ENCODE data around the gene POC1B.

- TF ChIP-seq ZBTB33 (IDR thresholded peaks at IDR 0.05) (no peak), REST (IDR thresholded peaks at IDR 0.05) (no peak), HNF4A (conservative IDR thresholded peaks at IDR 0.05) (no peak), JUND (IDR thresholded peaks at IDR 0.05) (no peak), TAF1 (conservative IDR thresholded peaks at IDR 0.05) (no peak)
- TF ChIP-seq, protein P1, sequence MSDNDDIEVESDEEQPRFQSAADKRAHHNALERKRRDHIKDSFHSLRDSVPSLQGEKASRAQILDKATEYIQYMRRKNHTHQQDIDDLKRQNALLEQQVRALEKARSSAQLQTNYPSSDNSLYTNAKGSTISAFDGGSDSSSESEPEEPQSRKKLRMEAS (IDR thresholded peaks at IDR 0.05), result no peak
- TF ChIP-seq, protein P2, sequence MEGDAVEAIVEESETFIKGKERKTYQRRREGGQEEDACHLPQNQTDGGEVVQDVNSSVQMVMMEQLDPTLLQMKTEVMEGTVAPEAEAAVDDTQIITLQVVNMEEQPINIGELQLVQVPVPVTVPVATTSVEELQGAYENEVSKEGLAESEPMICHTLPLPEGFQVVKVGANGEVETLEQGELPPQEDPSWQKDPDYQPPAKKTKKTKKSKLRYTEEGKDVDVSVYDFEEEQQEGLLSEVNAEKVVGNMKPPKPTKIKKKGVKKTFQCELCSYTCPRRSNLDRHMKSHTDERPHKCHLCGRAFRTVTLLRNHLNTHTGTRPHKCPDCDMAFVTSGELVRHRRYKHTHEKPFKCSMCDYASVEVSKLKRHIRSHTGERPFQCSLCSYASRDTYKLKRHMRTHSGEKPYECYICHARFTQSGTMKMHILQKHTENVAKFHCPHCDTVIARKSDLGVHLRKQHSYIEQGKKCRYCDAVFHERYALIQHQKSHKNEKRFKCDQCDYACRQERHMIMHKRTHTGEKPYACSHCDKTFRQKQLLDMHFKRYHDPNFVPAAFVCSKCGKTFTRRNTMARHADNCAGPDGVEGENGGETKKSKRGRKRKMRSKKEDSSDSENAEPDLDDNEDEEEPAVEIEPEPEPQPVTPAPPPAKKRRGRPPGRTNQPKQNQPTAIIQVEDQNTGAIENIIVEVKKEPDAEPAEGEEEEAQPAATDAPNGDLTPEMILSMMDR (IDR thresholded peaks at IDR 0.05; ENCODE audit: low read depth, low read length, missing input control), result no peak
- TF ChIP-seq, protein P3, sequence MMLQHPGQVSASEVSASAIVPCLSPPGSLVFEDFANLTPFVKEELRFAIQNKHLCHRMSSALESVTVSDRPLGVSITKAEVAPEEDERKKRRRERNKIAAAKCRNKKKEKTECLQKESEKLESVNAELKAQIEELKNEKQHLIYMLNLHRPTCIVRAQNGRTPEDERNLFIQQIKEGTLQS (IDR thresholded peaks at IDR 0.05), result no peak
Measured at GRCh38 chr12:89450907-89451306, 74.9 kb downstream of the POC1B start.
